HL-60 (cell line): Measurements from ENCODE around the gene IL17B.

ENCODE experiments used
- CTCF ChIP-seq: IDR thresholded peaks from one replicate; pipeline ENCODE4 v1.5.1; 2011; ENCODE audit warnings: low read length, control low read depth, inconsistent platforms; ENCODE audit not compliant: insufficient read depth
- POLR2AphosphoS5 ChIP-seq: IDR thresholded peaks from 2 replicates; pipeline ENCODE4 v1.6.1; 2012; ENCODE audit warnings: low read depth

- TF ChIP-seq CTCF (no peak), POLR2AphosphoS5 (no peak)
Measured at GRCh38 chr5:149401051-149401450, 22.0 kb upstream of the IL17B start.
